HG02884 (cell line): ENCODE results near the gene SFTA2.

Experiments
- ATAC-seq: cut with Tn5 transposase; IDR thresholded peaks from one replicate; pipeline ENCODE4 v1.9.1; 2021; ENCODE audit warnings: mild to moderate bottlenecking, moderate library complexity; ENCODE audit not compliant: unreplicated experiment

SFTA2 gene

GRCh38 chr6:30891816-30892538, 40.0 kb downstream of the SFTA2 start:
- ATAC-seq = no peak

- ATAC-seq = no peak
Measured at GRCh38 chr6:30891450-30891723, 40.6 kb downstream of the SFTA2 start.

- ATAC-seq = no peak
Measured at GRCh38 chr6:30890646-30891449, 41.1 kb downstream of the SFTA2 start.

- ATAC-seq = no peak
Measured at GRCh38 chr6:30889921-30890645, 41.9 kb downstream of the SFTA2 start.

- no peak for ATAC-seq
Measured at GRCh38 chr6:30889496-30889885, 42.5 kb downstream of the SFTA2 start.

GRCh38 chr6:30888816-30889495, 43.0 kb downstream of the SFTA2 start:
- ATAC-seq = no peak

GRCh38 chr6:30887901-30888815, 43.8 kb downstream of the SFTA2 start:
- no peak for ATAC-seq

- ATAC-seq = no peak
Measured at GRCh38 chr6:30886897-30887255, 45.1 kb downstream of the SFTA2 start.

- no peak for ATAC-seq
Measured at GRCh38 chr6:30885999-30886896, 45.7 kb downstream of the SFTA2 start.

GRCh38 chr6:30885481-30885998, 46.4 kb downstream of the SFTA2 start:
- ATAC-seq = no peak

- ATAC-seq = no peak
Measured at GRCh38 chr6:30884521-30885480, 47.2 kb downstream of the SFTA2 start.

- no peak for ATAC-seq
Measured at GRCh38 chr6:30883685-30884520, 48.1 kb downstream of the SFTA2 start, which contains the start of gene DDR1. TSS of gene DDR1 (plus strand) at chr6:30884519. CDS start at chr6:30888730, 4,211 bp downstream.

GRCh38 chr6:30882759-30883684, 48.9 kb downstream of the SFTA2 start:
- no peak for ATAC-seq

- no peak for ATAC-seq
Measured at GRCh38 chr6:30882204-30882758, 49.7 kb downstream of the SFTA2 start.

GRCh38 chr6:30881392-30882203, 50.4 kb downstream of the SFTA2 start:
- no peak for ATAC-seq
